Measurements from ENCODE around the gene NOL3.

The NOL3 gene

GRCh38 chr16:67190448-67191399, 20.4 kb downstream of the NOL3 start:
- no peak for DNase-seq

GRCh38 chr16:67191411-67191994, 21.2 kb downstream of the NOL3 start:
- no peak for DNase-seq

DNA sequence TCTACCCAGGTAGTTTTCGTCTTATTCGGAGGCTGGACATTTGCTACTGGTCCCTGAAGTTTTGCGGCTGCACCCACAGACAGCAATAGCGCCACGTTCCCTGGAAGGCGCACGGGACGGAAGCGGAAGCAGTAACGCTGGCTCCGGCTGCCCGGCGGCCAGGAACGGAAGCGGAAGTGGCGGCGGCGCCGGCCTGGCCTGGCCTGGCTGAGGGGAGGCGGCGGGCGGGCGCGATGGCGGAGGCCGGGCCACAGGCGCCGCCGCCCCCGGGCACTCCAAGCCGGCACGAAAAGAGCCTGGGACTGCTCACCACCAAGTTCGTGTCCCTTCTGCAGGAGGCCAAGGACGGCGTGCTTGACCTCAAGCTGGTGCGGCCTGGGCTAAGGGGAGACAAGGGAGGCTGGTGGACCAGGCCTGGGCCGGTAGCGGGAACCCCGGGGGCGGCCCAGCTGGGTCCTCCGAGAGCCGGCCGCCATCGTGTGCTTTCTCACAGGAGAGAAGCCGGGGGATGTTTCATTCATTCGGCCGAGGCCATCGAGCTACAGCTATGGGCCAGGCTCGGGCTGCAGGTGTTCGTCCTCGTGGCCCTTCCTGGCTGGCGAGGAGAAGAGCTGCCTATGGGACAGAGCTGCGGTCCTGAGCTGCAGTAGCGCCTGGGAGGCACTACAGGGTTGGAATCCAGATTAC, 21.8 kb downstream of the NOL3 start, which contains the start of gene E2F4:
Gene E2F4, plus strand, starts transcription at position 161 of the 687 bp plus-strand sequence. Its CDS starts 73 bp downstream, at position 234.
- DNase-seq = peak; percentile 94

- no peak for DNase-seq
Measured at GRCh38 chr16:67192781-67193361, 22.5 kb downstream of the NOL3 start.

- no peak for DNase-seq
Measured at GRCh38 chr16:67193536-67193935, 23.2 kb downstream of the NOL3 start.

DNA sequence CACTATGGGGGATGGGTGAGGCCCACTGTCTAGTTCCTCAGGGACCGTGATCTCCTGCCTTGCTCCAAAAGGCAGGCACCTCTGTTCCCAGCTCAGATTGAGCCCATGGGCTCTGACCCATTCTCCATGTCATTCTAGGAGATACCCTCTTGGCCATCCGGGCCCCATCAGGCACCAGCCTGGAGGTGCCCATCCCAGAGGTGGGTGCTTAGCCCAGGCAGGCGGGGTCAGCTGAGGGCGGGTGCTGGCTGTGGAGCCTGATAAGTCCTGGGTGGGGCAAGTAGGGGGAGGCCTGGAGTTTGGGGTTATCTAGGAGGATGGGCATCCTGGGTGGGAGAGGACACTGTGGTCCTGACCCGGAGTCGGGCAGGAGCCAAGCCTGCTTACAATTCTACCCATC, 23.9 kb downstream of the NOL3 start:
- DNase-seq = no peak

- DNase-seq = no peak
Measured at GRCh38 chr16:67195676-67196075, 25.3 kb downstream of the NOL3 start.

GRCh38 chr16:67196881-67197280, 26.5 kb downstream of the NOL3 start:
- no peak for DNase-seq

- DNase-seq = no peak
Measured at GRCh38 chr16:67197704-67198103, 27.4 kb downstream of the NOL3 start.

- DNase-seq = peak; percentile 25
Measured at GRCh38 chr16:67198238-67198734, 27.9 kb downstream of the NOL3 start.

- DNase-seq = peak; percentile 24
Measured at GRCh38 chr16:67199011-67199807, 28.9 kb downstream of the NOL3 start, which contains the start of gene ELMO3. Gene ELMO3 (plus strand): TSS chr16:67199131. CDS start chr16:67199327, 196 bp downstream.

DNA sequence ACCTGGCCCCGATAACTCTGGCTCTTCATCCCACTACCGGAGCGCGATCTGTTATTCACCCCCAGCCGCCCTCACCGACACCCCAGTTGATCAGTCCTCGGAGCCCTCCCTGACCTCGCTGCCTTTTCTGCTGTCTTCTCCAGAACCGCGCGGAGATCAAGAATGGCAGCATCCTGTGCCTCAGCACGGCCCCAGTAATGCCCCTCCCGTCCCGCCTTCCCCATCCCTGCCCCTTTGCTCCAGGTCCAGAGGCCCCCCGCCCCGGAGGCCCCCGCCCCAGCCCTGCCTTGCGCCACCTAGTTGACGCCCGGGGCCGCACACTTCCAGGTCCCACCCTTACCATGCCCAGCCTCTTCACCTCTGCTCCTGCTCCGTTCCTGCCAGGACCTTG, 29.5 kb downstream of the NOL3 start:
- DNase-seq = no peak

DNA sequence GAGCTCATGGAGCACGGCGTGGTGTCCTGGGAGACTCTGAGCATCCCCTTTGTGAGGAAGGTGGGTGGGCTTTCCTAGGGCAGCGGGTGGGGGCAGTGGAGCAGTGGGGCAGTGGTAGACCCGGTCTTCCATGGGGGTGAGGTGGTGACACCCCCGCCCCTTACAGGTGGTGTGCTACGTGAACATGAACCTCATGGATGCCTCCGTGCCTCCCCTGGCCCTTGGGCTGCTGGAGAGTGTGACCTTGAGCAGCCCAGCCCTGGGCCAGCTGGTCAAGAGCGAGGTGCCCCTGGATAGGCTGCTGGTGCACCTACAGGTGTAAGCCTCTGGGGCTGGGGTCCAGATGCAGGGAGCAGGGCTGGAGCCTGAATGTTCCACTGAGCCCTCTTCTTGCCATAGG, 30.2 kb downstream of the NOL3 start:
- no peak for DNase-seq

DNA sequence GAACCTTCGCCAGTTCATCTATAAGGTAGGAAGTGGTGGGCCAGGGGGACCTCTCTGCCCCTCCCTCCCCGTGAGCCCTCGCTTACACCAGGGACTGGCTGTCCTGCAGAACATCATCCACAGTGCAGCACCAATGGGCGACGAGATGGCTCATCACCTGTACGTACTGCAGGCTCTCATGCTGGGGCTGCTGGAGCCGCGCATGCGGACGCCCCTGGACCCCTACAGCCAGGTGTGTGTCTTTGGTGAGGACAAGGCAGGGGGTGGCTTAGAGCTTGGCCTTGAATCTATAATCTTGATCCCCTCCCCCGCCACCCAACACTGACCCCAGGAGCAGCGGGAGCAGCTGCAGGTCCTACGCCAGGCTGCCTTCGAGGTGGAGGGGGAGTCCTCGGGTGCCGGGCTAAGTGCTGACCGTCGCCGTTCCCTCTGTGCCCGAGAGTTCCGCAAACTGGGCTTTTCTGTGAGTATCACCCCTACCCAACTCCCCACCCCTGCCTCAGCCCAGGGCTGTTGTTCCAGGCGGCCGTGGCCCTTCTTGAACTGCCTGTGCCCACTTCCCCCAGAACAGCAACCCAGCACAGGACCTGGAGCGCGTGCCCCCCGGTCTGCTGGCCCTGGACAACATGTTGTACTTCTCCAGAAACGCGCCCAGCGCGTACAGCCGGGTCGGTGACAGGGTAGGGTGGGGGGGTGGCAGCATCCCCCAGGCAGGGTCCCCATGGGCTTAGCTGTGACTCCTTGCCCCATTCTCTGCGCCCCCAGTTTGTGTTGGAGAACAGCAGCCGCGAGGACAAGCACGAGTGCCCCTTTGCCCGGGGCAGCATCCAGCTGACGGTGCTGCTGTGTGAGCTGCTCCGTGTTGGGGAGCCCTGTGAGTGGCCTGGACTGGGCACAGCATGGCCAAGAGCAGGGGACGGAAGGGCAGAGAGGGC, 31.3 kb downstream of the NOL3 start:
- DNase-seq = no peak

DNA sequence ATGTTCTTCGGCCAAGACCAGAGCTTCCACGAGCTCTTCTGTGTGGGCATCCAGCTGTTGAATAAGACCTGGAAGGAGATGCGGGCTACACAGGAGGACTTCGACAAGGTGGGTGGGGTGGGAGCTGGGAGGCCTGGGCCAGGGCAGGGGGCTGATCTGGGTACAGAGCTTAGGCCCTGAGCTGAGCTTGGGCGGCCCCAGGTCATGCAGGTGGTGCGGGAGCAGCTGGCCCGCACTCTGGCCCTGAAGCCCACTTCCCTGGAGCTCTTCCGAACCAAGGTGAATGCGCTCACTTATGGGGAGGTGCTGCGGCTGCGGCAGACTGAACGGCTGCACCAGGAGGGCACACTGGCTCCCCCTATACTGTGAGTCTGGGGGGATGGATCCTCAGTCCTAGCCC, 32.1 kb downstream of the NOL3 start:
- DNase-seq = no peak

DNA sequence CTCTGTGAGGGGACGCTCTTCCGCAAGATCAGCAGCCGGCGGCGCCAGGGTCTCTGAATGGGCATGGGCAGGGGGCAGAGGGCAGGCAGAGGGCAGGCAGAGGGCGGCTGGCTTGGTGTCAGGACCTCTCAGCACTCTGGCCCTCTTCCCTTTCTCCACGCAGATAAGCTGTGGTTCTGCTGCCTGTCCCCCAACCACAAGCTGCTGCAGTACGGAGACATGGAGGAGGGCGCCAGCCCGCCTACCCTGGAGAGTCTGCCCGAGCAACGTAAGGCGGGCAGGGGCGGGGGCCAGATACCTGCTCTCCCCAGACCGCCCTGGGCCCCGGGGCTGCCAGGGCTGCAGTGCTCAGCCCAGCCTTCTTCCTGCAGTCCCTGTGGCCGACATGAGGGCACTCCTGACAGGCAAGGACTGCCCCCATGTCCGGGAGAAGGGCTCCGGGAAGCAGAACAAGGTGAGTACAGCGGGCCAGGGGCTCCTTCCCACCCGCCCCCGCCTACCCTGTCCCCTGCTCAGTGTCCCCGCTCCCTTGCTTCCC, 32.7 kb downstream of the NOL3 start:
- DNase-seq = no peak

- no peak for DNase-seq
Measured at GRCh38 chr16:67204076-67204475, 33.7 kb downstream of the NOL3 start.

- no peak for DNase-seq
Measured at GRCh38 chr16:67206129-67206837, 35.9 kb downstream of the NOL3 start.

GRCh38 chr16:67206838-67207248, 36.5 kb downstream of the NOL3 start:
- no peak for DNase-seq
